Thoracic aorta (tissue), 2 donors: Measurements from ENCODE around the gene CTSE. TPM values are rescaled to one million over a fixed set of nuclear protein-coding genes. Genes with fewer than 3 reads are reported as not detected.

Experiments
- ATAC-seq: fragments of 150-250 bp; one replicate; pipeline ENCODE4 v1.8.0; 2017; ENCODE audit warnings: low read depth; ENCODE audit not compliant: insufficient number of reproducible peaks, low FRiP score
- DNase-seq: peaks from one replicate; pipeline ENCODE4 v3.0.0-alpha.2; 2020; ENCODE audit warnings: low spot score
- H3K27ac ChIP-seq, 2 donors: fragments of 200-600 bp; sonication (generic); 1 replicate in 1 of 2; 2 replicates in 1 of 2; pipeline ENCODE4 v1.5.1; 2016; ENCODE audit warnings: mild to moderate bottlenecking in 2 of 2, moderate library complexity in 2 of 2
- H3K27me3 ChIP-seq: fragments of 200-600 bp; sonication (generic); replicated peaks from 2 replicates; pipeline ENCODE4 v1.6.0; 2016; ENCODE audit warnings: mild to moderate bottlenecking; ENCODE audit not compliant: insufficient read depth
- H3K36me3 ChIP-seq: fragments of 200-600 bp; sonication (generic); one replicate; pipeline ENCODE4 v1.5.1; 2016
- H3K4me1 ChIP-seq, 2 donors: fragments of 200-600 bp; sonication (generic); 1 replicate in 1 of 2; 2 replicates in 1 of 2; pipeline versions ENCODE4 v1.5.1 to v1.6.0; 2016; ENCODE audit warnings: low read depth in 2 of 2, mild to moderate bottlenecking in 1 of 2; ENCODE audit not compliant: control insufficient read depth in 1 of 2
- H3K4me3 ChIP-seq: fragments of 200-600 bp; sonication (generic); 2 replicates; pipeline ENCODE4 v1.5.1; 2016; ENCODE audit warnings: mild to moderate bottlenecking
- H3K9me3 ChIP-seq: fragments of 200-600 bp; sonication (generic); 2 replicates; pipeline ENCODE4 v1.5.1; 2016
- total RNA-seq, 2 donors: library from RNA; depleted of rRNA; stranded (reverse); fragments of >200 nt; gene quantifications; one replicate each; pipeline versions ENCODE4 v1.1.0 to v1.2.3, GENCODE V29; 2016
- TF ChIP-seq, protein P1 (sequence below): fragments of 200-600 bp; sonication (generic); IDR thresholded peaks from one replicate; pipeline ENCODE4 v1.5.1; 2019; ENCODE audit warnings: antibody characterized with exemption

Gene CTSE
- total RNA-seq, 2 donors from 2014 or later, result 22.2 TPM; not detected in 1

DNA sequence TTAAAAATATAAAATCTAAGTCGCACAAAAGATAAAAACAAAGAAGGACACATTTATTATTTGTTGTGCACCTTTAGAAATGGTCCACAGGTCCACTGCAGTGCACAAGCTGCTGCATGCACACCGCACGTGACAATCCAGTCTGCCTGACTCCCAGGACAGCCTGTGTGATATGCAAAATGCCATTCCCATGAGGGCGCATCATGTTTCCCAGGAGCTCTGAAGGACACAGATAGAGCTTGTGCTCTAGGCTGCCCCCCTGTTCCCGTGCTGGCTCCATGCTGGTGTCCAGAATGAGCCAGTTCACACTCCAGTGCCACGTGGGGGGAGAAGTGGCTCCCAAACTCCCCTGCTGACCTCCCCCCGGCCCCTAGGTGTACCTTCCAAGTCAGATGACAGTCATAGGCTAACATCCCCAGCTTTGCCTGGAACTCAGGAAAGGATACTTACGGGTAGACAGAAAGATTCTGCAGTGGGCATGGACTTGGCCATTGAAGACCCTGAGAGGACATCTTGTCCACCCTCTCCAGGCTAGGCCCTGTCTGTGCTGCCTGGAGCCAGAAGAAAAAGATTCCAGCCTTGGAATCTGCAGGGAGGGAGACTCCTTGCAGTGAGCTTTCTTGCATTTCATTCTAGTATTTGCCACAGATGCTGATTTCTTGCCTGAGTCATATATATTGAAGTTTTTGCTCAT is 46.8 kb downstream of the CTSE start:
- DNase-seq, result no peak
- peaks cover 0 to 7% of the 10 kb centered on the region in 2 donors for H3K4me1 ChIP-seq
- H3K36me3 ChIP-seq, result no peaks in the 10 kb centered on the region
- no peaks in the 10 kb centered on the region for H3K27me3 ChIP-seq
- no peak overlapping the region for H3K27ac ChIP-seq
- ATAC-seq, result no peak
- TF ChIP-seq, protein P1, sequence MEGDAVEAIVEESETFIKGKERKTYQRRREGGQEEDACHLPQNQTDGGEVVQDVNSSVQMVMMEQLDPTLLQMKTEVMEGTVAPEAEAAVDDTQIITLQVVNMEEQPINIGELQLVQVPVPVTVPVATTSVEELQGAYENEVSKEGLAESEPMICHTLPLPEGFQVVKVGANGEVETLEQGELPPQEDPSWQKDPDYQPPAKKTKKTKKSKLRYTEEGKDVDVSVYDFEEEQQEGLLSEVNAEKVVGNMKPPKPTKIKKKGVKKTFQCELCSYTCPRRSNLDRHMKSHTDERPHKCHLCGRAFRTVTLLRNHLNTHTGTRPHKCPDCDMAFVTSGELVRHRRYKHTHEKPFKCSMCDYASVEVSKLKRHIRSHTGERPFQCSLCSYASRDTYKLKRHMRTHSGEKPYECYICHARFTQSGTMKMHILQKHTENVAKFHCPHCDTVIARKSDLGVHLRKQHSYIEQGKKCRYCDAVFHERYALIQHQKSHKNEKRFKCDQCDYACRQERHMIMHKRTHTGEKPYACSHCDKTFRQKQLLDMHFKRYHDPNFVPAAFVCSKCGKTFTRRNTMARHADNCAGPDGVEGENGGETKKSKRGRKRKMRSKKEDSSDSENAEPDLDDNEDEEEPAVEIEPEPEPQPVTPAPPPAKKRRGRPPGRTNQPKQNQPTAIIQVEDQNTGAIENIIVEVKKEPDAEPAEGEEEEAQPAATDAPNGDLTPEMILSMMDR, result no peak
- no peaks in the 10 kb centered on the region for H3K9me3 ChIP-seq
- H3K4me3 ChIP-seq, result no peak overlapping the region

DNA sequence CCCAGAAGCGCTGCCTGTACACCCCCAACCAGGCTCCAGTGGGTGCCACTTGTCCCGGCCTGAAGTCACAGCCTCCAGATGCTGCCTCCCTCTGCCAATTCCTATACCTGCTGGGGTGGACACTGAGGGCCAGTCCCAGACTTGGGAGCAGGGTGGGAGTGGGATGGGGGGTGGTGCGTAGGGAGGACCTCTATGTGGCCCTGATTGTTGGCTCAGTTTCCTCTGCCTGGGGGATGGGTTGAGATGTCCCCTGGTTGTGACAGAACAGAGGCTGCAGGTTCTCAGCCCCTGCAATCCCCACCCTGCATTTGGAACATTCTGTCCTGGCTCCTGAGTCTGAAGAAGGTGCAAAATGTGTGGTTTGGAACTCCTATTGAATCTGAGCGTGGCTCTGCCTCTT is 47.7 kb downstream of the CTSE start:
- H3K4me3 ChIP-seq, result no peak overlapping the region
- H3K36me3 ChIP-seq, result no peaks in the 10 kb centered on the region
- ATAC-seq (no peak), DNase-seq (no peak)
- no peaks in the 10 kb centered on the region for H3K27me3 ChIP-seq
- TF ChIP-seq, protein P1, result no peak
- H3K9me3 ChIP-seq, result no peaks in the 10 kb centered on the region
- peaks cover 0 to 7% of the 10 kb centered on the region in 2 donors for H3K4me1 ChIP-seq
- H3K27ac ChIP-seq, result no peak overlapping the region

DNA sequence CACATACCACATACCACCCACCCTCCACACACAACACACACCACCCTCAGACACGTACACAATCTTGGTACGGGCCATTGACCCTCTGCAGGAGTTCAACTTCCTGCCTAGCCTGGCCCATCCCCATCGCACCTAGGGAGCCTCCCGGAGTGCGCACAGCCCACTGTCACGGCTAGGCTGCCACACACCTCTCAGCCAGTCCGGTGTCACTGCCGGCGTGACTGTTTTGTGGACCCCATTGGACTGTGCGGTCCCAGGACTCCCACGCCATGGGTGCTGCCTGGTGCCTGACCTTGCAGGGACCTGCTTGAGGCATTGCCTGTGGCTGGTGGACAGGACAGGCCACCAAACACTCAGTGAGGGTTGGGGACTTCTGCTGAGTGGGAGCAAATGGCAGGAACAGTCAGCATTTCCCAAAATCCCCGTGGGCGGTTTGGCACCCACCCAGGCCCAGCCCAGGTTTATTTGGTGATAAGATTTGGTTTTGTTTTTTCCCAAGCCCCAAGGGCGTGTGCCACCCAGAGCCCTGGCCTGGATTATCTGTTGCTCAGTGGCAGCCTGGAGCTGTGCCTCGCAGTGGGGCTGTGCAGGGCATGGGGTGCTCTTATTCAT is 48.2 kb downstream of the CTSE start:
- no peaks in the 10 kb centered on the region for H3K36me3 ChIP-seq
- peaks cover 0 to 7% of the 10 kb centered on the region in 2 donors for H3K4me1 ChIP-seq
- DNase-seq, result no peak
- no peak overlapping the region for H3K4me3 ChIP-seq
- no peak overlapping the region for H3K27ac ChIP-seq
- ATAC-seq, result no peak
- no peaks in the 10 kb centered on the region for H3K27me3 ChIP-seq
- no peaks in the 10 kb centered on the region for H3K9me3 ChIP-seq
- TF ChIP-seq, protein P1, result no peak

DNA sequence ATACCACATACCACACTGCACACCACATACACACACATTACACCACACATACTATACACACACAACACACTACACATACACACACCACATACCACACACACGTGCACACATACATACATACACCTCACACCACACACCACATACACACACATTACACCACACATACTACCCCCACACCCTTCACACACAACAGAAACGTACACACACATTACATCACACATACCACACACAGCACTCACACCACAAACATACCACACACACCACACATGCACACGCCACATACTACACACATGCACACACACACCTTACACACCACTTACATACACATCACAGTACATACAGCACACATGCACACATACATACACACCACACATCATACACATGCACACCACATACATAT is 49.0 kb downstream of the CTSE start:
- H3K27ac ChIP-seq, result no peak overlapping the region
- ATAC-seq (no peak), DNase-seq (no peak)
- no peak overlapping the region for H3K4me3 ChIP-seq
- peaks cover 0 to 7% of the 10 kb centered on the region in 2 donors for H3K4me1 ChIP-seq
- H3K9me3 ChIP-seq, result no peaks in the 10 kb centered on the region
- no peaks in the 10 kb centered on the region for H3K36me3 ChIP-seq
- no peaks in the 10 kb centered on the region for H3K27me3 ChIP-seq
- TF ChIP-seq, protein P1, result no peak

DNA sequence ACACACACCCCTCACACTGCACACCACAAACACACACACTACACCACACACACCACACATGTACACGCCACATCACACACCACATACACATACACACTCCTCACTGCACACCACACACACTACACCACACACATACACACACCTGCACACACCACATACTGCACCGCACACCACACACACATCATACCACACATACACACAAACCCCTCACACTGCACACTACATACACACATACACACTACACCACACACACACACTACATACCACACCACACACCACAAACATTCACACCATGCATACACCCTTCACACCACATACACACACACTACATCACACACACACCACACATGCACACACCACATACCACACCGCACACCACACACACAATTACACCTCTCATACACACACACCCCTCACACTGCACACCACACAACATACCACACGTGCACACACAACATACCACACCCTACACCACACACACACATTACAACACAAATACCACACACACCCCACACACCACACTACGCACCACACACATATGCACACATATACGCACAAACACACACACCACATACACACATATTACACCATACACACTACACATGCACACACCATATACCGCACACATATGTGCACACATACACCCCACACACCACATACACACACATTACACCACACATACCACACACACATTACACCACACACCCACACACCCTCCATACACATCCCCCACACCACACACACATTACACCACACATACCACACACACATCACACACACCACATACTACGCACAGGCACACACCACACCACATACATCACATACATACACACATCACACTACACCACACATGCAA is 50.1 kb downstream of the CTSE start:
- H3K9me3 ChIP-seq, result no peaks in the 10 kb centered on the region
- ATAC-seq, result no peak
- no peak overlapping the region for H3K27ac ChIP-seq
- DNase-seq, result no peak
- TF ChIP-seq, protein P1, result no peak
- H3K27me3 ChIP-seq, result no peaks in the 10 kb centered on the region
- H3K36me3 ChIP-seq, result no peaks in the 10 kb centered on the region
- H3K4me1 ChIP-seq, result peaks cover 0 to 7% of the 10 kb centered on the region in 2 donors
- no peak overlapping the region for H3K4me3 ChIP-seq
